ENCODE results near the gene DNAJC8.

The DNAJC8 gene

DNA sequence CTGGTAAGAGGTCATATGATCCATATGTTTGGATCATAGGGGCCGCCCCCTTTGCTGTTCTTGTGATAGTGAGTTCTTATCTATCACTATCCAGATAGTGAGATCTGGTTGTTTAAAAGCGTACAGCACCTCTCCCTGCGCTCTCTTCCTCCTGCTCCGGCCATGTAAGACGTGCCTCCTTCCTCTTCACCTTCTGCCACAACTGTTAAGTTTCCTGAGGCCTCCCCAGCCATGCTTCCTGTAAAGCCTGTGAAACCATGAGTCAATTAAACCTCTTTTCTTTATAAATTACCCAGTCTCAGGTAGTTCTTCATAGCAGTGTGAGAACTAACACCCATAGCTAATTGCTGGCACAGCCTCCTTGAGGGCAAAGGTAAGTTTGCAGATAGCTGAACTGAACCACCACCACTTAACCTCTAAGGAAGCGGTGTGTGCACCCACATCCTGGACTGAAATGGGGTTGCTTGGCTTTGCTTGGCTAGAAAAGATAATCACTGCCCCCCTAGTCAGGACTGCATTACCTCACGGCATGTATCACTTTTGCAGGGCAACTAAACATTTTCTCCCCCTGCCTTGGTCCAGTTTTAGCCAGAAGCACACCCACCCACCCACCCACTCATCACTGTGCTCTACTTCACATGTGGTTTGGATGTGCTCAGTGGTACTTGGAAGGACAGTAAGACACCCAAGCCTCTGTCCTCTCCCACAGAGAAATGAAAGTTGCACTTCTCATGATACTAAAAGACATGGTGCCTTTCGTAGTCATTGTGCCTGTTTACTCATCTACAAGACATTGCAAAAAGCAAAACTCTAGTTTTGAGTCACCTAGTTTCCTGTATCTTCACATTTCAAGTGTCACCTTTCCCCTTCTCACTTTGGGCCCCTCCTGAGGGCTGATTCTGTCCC is 33.2 kb downstream of the DNAJC8 start:
- DNase-seq: peak; percentile 63

DNA sequence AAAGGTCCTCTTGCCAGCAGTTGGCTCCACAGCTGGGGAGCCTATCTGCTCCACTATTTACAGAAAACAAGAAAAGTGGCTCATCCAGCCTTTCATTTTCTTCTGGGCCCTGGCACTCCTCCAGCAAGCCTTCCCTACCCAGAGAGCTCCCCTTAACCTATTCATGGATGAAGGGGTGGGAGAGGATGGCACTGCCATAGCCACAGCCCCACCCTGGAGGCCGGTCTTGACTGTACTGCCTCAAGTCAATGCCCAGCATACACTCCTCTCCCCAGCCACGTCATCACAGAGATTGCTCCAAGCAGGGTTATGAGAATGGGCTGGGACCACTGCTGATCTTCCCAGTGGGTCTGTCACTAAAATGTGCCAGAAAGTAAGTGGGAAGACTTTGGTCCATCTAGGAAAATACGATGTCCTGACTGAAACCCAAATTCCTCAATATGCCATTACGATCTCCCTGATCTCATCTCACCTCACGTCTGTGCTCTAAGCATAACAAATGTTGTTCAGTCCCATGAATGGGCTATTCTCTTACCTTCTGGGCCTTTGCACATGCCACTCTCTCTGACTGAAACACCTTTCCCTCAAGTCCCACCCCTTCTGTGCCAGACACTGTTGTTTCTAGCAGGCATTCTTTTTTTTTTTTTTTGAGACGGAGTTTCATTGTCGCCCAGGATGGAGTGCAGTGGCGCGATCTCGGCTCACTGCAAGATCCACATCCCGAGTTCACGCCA is 35.0 kb downstream of the DNAJC8 start:
- no peak for DNase-seq

DNA sequence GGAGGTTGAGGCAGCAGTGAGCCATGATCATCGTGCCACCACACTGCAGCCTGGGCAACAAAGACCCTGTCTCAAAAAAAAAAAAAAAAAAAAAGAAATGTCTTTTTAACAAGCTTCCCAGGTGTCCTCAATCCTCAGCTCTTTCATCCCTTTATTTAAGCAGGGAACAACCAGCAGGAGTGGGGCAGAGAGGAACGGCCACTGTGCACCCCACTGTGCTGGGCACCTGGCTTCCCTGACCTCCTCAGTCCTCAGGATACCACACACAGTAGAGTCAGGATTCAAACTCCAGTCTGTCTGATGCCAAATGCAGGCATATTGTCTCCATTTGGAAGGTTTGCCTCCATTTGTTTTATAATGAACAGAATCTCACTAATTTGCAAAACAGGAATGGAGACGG is 36.5 kb downstream of the DNAJC8 start:
- DNase-seq: no peak

DNA sequence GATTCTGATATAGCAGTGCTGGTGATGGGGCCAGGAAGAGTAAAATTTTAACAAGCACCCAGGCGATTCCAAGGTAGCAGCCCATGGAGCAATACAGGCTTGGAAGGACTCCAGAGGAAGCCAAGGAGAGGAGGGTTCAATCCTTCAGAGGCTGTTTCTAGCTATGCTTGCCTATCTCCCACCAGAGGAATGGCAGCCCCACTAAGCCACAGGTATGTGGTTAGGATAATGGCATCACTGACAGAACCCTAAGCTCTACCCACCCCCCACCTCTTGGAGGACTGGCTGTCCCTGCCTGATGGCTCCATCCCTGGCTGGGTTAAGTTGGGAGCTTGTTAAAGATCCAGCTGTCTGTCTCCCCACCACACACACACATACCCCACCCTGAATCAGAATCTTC is 37.0 kb downstream of the DNAJC8 start:
- DNase-seq: no peak

DNA sequence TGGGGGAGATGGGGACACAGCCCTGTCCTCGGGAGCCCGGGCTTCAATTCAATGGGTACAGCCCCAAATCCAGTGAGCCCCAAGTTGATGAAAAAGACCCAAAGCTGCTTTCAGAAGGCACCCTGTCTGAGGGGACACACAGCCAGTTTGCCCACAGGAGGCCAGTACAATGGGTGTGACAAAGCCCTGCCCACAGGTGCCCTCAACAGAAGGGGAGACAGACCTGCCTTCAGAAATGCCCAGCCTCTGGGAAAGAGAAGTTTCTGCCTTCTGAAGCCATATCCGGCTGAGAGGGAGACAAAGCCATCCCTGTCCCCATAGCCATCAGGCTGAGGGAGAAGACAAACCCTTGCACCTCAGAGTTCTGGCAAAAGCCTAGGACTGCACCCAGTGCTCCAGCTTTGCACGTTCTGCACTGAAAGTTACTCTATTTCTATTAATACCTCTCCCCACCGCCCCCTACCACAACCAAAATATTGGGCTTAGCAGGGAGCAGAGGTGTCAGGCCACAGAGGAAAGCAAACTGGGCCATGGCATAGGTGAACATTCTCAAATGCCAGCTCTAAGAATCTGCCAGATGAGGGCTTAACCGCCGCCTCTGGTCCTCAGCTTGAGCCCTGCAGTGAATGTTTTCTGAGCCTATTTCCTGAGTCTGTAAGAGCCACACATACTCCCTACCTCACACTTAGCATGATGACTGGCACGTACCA is 38.3 kb downstream of the DNAJC8 start:
- no peak for DNase-seq

DNA sequence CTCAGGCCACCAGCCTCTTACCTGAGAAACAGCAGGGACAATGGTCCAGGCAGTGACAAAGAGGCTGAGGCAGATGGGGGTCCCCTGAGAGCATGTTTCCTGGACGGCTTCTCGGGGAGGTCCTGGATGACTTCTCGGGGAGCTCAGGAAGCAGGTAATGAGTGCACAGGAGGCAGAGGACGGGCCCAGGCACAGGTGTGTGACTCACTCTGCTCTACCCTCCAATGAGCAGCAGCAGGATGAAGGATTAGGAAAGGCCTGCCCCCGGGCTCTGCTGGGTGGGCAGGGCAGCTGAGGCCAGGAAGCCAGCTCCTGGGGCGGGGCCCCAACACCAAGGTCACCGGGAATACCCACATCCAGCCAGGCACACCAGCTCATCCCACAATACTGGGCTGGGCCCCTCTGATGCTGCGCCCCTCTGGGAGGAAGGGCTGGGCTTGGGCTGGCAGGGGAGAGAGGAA is 39.1 kb downstream of the DNAJC8 start:
- DNase-seq: no peak

DNA sequence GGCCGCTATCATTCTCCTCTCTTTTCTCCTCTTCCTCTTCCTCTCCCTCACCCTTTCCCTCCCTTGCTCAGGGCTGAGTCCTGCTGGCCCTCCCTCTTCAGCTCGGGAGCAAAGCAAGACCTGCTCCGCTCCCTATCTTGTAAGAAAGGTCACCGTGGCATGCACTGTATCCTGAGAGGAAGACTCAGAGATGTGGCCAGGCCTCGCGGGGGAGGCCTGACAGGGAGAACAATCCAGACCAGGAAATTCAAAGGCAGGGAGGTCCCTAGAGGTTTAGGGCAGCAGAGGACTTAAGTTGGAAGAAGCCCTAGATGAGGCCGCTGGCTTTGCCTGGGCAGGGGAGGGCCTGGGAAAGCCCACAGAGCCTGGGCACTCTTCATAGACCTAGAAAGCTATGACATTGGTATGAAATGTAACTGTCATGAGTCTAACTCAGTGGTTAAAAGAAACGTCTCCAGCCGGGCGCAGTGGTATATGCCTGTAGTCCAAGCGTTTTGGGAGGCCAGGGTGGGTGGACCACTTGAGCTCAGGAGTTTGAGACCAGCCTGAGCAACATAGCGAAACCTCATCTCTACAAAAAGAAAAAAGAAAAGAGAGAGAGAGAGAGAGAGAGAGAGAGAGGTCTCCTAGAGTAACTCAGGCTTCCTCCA is 41.7 kb downstream of the DNAJC8 start:
- DNase-seq: no peak

DNA sequence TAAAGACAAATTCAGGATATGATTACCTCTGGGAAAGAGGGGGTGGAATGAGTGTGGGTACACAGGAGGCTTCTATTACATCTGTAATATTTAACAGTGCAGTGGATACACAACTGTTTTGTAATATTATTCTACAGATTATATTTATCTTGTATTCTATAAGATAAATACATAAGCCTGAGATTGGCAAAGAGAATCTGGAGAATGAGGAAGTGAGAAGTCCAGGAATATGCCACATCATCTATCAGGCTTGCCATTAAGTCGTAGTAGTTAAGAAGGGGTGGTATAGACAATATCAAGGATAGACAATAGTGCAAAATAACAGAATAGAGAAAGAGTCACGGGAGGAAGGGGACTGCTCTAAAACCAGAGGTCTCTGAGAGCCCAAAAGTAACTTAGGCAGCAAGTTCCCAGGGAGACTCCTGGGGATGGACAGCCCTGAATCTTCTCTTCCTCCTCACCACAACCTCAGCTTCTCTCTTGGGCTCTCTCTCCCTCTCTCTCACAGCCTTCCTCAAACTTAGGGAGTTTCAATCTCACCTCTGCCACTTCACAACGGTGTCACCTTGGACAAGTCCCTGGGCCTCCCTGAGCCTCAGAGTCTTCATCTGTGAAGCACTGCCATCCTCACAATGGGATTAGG is 42.4 kb downstream of the DNAJC8 start:
- peak; percentile 49 for DNase-seq

DNA sequence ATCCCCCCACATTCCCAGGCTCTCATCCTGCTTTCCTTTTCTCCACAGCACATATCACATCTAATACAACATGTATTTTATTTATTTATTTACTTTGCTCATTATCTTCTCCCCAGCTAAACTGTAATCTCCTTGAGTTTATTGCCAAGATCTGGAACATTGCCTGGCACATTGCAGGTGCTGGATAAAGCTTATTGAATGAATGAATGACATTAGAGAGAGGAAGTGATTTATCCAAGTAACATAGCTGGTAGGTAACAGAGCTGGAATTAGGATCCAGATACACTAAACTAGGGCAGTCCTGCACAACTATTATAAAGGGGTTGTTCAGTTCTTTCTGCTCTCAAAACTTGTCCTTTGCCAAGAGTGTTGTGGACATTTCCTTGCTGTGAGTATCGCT is 47.8 kb downstream of the DNAJC8 start:
- DNase-seq: no peak

DNA sequence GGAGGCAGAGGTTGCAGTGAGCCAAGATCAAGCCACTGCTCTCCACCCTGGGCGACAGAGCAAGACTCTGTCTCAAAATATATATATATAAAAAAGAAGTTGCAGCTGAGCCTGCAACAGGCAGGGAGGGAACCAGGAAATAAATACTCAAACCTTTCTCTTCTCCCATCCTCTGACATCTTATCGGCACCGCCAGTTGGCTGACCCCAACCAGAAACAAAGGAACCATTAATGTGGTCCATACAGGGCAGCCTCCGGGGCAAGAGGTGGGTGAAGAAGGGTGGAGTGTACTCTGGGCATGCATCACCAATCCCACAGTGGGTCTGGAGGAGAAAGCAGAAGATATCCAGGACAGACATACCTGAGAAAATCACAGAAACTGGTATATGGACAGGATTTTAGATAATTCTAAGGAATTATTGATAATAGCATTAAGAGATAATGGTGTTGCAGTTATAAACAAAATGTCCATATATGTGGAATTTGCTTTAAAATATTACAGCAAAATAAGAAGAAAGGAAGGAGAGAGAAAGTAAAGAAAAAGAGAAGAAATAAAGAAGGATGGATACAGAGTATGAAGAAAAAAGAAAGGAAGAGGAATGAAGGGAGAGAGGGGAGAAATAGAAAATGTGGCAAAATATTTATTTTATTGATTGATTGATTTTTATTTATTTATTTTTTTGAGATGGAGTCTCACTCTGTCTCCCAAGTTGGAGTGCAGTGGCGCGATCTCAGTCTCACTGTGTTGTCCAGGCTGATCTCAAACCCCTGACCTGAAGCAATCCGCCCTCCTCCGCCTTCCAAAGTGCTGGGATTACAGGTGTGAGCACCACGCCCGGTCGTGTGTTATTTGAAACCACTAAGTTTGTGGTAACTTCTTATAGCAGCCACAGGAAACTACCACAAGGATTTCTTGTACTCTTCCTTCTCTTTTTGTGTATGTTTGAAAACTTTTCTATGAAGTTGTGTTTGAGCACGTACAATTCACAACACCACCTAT is 52.2 kb downstream of the DNAJC8 start:
- no peak for DNase-seq

DNA sequence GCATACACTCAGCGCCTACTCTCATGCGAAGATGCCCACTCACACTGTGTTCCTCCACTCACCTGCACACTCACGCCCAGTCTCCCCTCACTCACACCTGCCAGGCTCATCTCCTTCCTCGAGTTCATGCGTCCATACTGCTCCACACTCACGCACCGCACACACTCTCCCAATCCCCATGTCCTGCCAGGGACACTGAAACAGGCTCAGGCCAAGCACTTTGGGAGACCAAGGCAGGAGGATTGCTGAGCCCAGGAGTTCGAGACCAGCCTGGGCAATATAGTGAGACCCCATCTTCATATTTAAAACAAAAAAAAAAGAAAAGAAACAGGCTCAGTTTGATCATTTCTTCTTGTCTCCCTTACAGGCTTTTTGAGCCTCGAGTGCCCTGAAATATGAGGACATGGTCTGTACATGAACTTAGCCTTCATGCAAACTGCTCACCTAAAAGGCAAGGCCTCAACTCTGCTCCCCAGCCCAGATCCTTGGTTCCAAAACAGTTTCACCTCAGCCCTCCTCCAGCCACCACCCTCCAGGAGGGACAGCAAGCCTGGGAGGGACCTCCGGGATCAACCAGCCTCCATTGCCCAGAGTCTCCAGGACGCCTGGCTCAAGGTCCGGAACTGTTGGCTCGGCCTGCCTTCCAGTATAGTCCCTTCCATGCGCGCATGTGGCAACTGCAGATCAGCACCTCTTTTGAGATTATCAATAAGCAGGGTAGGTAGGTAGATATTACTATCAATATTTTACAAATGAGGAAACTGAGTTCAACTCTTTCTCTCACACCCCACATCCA is 53.9 kb downstream of the DNAJC8 start:
- DNase-seq: no peak

DNA sequence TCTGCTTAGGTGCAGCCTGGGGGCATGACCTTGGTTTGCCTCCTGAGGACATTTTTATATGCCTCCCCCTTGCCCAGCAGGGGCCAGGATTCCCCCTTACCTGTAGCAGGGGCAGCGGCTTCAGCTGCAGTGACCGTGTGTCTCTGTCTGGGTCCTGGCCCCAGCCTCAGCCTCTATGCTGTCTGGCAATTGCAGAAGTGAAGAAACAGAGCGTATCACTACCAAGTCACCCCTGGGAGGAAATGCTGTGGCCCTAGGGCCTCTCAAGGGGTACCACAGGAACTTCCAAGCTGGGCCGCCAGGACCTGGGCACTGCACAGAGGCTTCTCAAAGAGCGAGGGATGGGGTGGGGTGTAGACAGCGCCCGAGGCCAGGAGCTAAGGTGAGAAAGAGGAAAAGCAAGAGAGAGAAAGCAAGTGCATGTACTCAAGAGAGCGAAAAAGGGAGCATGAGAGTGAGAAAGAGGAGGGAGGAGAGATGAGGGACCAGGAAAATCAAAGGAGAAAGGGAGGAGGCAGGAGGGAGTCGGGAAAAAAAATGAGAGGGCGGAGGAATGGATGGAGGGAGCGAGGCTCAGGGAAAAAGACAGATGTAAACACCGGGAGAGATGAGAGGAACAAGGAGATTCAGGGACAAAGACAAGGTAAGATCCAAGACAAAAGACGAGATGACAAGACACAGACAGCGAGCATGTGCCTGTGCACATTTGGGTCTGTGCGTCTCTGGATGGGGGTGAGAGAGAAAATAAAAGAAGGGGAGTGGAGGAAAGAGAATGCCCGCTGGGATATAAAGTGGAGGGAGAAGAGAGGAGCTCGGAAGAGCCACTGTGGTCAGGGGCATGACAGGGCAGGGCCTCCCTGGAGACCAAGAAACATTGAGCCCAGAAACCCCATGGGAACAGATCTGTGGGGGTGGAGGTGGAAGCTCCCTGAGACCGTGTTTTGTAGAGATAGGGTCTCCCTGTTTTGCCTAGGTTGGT is 56.0 kb downstream of the DNAJC8 start, which contains the start of gene PTAFR:
TSS of gene PTAFR (minus strand) at position 199 of the 979 bp plus-strand sequence. CDS start 25,669 bp downstream, outside the sequence.
- peak; percentile 75 for DNase-seq

DNA sequence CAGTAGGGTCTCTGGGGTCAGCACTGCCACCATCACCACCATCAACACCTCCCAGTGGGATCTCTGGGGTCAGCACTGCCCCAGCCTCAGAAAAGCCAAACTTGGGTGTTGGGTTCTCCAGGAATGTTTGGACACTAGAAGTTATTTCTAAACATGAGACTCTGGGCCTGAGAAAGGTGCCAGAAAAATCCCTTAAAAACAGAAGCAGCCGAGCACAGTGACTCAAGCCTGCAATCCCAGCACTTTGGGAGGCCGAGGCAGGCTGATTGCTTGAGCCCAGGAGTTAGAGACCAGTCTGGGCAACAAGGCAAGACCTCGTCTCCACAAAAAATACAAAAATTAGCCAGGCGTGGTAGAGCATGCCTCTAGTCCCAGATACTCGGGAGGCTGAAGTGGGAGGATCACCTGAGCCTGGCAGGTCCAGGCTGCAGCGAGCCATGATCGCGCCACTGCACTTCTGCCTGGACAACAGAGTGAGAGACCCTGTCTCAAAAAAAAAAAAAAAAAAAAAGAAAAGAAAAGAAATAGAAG is 56.8 kb downstream of the DNAJC8 start:
- no peak for DNase-seq

DNA sequence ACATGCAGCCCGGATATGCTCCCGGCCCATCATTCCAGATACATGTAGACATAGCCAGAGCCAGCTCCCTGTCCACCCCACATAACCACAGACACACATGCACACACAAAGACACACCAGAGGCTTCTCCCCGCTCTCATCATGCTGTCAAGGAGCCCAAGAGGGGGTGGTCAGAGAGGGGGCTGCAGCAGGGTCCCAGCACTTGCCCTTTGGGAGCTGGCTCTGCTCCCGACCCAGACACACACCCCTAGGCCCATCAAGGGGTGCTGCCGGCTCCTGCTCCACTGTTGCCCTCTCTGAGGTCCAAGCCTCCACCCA is 58.9 kb downstream of the DNAJC8 start:
- no peak for DNase-seq

DNA sequence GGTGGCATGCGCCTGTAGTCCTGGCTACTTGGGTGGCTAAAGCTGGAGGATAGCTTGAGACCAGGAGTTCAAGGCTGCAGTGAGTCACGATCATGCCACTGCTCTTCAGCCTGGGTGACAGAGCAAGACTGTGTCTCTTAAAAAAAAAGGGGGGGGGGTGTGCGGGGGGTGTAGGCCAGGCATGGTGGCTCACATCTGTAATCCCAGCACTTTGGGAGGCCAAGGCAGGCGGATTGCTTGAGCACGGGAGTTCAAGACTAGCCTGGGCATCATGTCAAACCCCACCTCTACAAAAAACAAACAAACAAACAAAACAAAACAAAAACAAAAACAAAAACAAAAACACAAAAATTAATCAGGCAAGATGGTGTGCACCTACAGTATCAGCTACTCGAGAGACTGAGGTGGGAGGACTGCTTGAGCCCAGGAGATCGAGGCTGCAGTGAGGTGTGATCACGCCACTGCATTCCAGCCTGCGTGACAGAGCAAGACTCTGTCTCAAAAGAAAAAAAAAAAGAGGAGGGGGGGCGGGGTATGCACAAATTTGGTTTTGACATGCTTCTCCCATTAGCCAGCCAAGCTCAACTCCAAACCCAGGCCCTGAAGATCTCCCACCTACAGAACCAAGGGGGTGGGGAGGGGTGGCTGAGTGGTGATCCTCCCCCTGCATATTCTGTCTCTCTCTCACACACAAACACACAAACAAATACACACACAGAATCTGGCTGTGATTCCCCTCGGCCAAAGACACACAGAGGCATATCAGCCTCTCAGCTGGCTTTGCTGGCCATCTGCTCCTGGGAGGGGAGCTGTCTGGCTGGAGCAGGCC is 59.5 kb downstream of the DNAJC8 start:
- peak; percentile 54 for DNase-seq

DNA sequence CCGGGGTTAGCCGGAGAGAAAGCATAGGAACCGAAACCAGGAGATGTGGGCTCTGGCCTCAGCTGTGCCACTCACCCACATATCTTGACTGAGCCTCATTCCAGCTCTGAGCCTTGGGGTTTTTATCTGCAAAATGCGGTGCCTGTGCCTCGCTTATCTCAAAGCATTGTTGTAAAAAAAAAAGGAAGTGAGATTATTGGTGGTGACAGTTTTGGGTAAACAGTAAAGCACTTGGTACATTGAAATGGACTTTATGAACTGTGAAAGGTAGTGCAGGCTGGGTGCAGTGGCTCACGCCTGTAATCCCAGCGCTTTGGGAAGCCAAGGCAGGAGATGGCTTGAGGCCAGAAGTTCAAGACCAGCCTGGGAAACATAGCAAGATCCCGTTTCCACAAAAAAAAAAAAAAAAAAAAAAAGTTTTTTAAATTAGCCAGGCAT is 60.1 kb downstream of the DNAJC8 start:
- peak; percentile 87 for DNase-seq

DNA sequence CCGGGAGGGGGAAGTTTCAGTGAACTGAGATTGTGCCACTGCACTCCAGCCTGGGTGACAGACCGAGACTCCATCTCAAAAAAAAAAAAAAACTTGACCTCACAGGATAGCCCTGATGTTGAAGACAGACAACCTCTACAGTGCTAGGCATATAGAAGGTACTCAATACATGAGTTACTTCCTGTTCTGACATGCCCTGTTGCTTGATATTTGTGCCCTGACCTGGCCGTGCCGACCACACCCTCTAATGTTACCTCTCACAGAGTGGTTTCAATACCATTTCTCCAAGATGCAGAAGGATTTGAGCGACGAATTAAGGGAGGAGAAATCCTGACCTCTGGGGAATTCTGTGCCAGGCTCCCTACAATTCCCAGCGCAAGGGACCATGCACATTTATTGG is 61.6 kb downstream of the DNAJC8 start:
- no peak for DNase-seq
